Heart left ventricle (tissue), 13 donors: ENCODE data around the gene MCC.

ENCODE experiments used
- CTCF ChIP-seq, 12 donors: fragments of 200-600 bp; sonication (generic) in 4 of 12; IDR thresholded peaks; one replicate each; pipeline versions ENCODE4 v1.5.0 to v1.8.0; 2018 to 2022; ENCODE audit warnings: antibody characterized with exemption in 12 of 12, mild to moderate bottlenecking in 5 of 12
- POLR2A ChIP-seq, 2 donors: fragments of 450-650 bp; IDR thresholded peaks; one replicate each; pipeline ENCODE4 v1.6.1; 2017; ENCODE audit warnings: antibody characterized with exemption in 2 of 2, mild to moderate bottlenecking in 2 of 2, moderate library complexity in 2 of 2
- donor health status: ischemic (EF 13 %, LVEDD 7.1; RV severe dilation, severe dysfunction).
- donor health status: DM: no; HTN: yes; CAD: no.
- donor health status: DM: no; HTN: no; CAD: no.
- donor health status: ischemic (EF 25% LVEDD 6.9; RV normal size, moderate dysfunction).
- donor health status: ischemic (EF 25% LVEDD 5.7; RV mildly dilated, moderate dysfunction).
- donor health status: ischemic (EF 35%, LVEDD 5.7; RV mildly dilated, moderate dysfunction).
- donor health status: nonischemic (EF 11% LVEDD 7.7; RV severe dilation, severe dysfunction).
- donor health status: DM: yes; HTN: yes; CAD: no.
- donor health status: PGD.
- donor health status: ischemic (EF 29% LVEDD 5.4; RV normal size, mild dysfunction).
- donor health status: nonischemic (EF 23%, LVEDD 6.1; RV moderate dilation, normal function).

GRCh38 chr5:113056988-113057387 is 431.3 kb downstream of the MCC start:
- TF ChIP-seq POLR2A (IDR thresholded peaks at IDR 0.05) (no peak), CTCF (IDR thresholded peaks at IDR 0.05) (no peak)
